ENCODE data around the gene DQX1. TPM values are rescaled to one million over a fixed set of nuclear protein-coding genes. Genes with fewer than 3 reads are reported as not detected.
A peak's percentile ranks its signal among the peaks of the same experiment; 100 is the strongest.

Gene DQX1
- total and polyA plus RNA-seq, 2 of the 8 experiments (the other 6 are each of a cell fraction or from before 2014, with no cell fraction given) = 0.76 to 1.1 TPM

- no peak overlapping the region for H2AK5ac ChIP-seq (ENCODE audit: low read depth, low read length)
- POLR2A ChIA-PET (ENCODE audit: partially characterized antibody) = interaction anchor here (0.8 to 7.3 kb wide), 17 partner anchors 9 to 90 kb away, joined by 3 to 85 read pairs (median 5); partner anchors contain the start of genes AUP1, C2orf81, DOK1 and HTRA2
- no peak overlapping the region for H2AFZ ChIP-seq (ENCODE audit: low read length)
- H4K8ac ChIP-seq (ENCODE audit: extremely low read depth, insufficient read depth, low read length) = no peak overlapping the region
- DNase-seq (ENCODE audit: low read depth in 1 of 2, low spot score in 2 of 2) (no peak), FAIRE-seq (no peak)
- no peaks in the 10 kb centered on the region for H3K9me3 ChIP-seq (ENCODE audit: insufficient read depth in 2 of 2, low read depth in 1 of 2, low read length in 1 of 2)
- H2BK20ac ChIP-seq (ENCODE audit: low read length) = no peak overlapping the region
- no peak overlapping the region for H2BK15ac ChIP-seq (ENCODE audit: low read length)
- H3K4me2 ChIP-seq (ENCODE audit: insufficient read depth in 1 of 2, low read depth in 2 of 2, low read length in 2 of 2) = peak overlapping the region; percentile 98 to 100
- H3K4ac ChIP-seq (replicated peaks; ENCODE audit: insufficient read length, low read depth, low read length) = no peak overlapping the region
- WGBS, 2 experiments (ENCODE audit: extremely low coverage in 1 of 2, insufficient coverage in 1 of 2, insufficient read length in 1 of 2, insufficient replicate concordance in 2 of 2, low coverage in 1 of 2, low lambda C conversion rate in 2 of 2, missing lambda C conversion rate in 1 of 2) = 77% methylated on average over 2 of the region's 3 CpGs; no CpG with 5 or more reads in 1 of the 2 experiments
- H4K5ac ChIP-seq (ENCODE audit: insufficient read length, low read depth, low read length) = no peak overlapping the region
- H3K23me2 ChIP-seq (ENCODE audit: low read depth, low read length) = peaks cover 9% of the 10 kb centered on the region; the same call in 1 of the 2 replicates
- H3K56ac ChIP-seq (replicated peaks; ENCODE audit: insufficient read length, low read depth, low read length) = no peak overlapping the region
- no peak overlapping the region for H3K23ac ChIP-seq (ENCODE audit: insufficient read length)
- TF ChIP-seq KDM1A (IDR thresholded peaks at IDR 0.05; ENCODE audit: borderline replicate concordance, low read length) (no peak), SRF (IDR thresholded peaks at IDR 0.05; ENCODE audit: low read depth, low read length) (no peak)
- no peak overlapping the region for H3K18ac ChIP-seq (ENCODE audit: extremely low read depth, low read length)
- peaks cover 0 to 6% (median 2%) of the 10 kb centered on the region in 4 experiments; a peak in 5 of 8 replicates for H3K36me3 ChIP-seq (ENCODE audit: control insufficient read depth in 2 of 4, insufficient read depth in 4 of 4, low read length in 3 of 4)
- H4K20me1 ChIP-seq (replicated peaks in 1 of 2; ENCODE audit: control insufficient read depth in 1 of 2, insufficient read depth in 2 of 2, low read length in 2 of 2) = peaks cover 4 to 9% of the 10 kb centered on the region in 2 experiments
- H2BK120ac ChIP-seq (replicated peaks; ENCODE audit: low read depth, low read length) = no peak overlapping the region
- H2BK5ac ChIP-seq (ENCODE audit: low read depth, low read length) = no peak overlapping the region
- no peak overlapping the region for H3K14ac ChIP-seq (ENCODE audit: insufficient read length)
- peaks cover 0 to 10% (median 4%) of the 10 kb centered on the region in 4 experiments; a peak in 4 of 7 replicates for H3K4me1 ChIP-seq (replicated peaks in 1 of 4; ENCODE audit: control insufficient read depth in 3 of 4, insufficient read depth in 4 of 4, low read length in 3 of 4)
- H3K27me3 ChIP-seq (replicated peaks in 1 of 4; ENCODE audit: control insufficient read depth in 3 of 4, extremely low read depth in 1 of 4, insufficient read depth in 3 of 4, low read length in 3 of 4) = no peaks in the 10 kb centered on the region; a peak in 1 of 7 replicates
- H3K27ac ChIP-seq (ENCODE audit: low read depth, low read length) = no peak overlapping the region
- H2BK12ac ChIP-seq (ENCODE audit: low read depth, low read length) = no peak overlapping the region
- H3K9ac ChIP-seq (replicated peaks in 1 of 4; ENCODE audit: extremely low read depth in 1 of 4, low read depth in 3 of 4, low read length in 3 of 4) = peak overlapping the region in 1 of 4 experiments; percentile 35; a peak in 2 of 7 replicates
- no peaks in the 10 kb centered on the region; the same call in 1 of the 2 replicates for H3K79me1 ChIP-seq (ENCODE audit: low read depth, low read length)
- peaks cover 0 to 9% of the 10 kb centered on the region in 2 experiments; a peak in 1 of 4 replicates for H3K79me2 ChIP-seq (ENCODE audit: control insufficient read depth in 1 of 2, insufficient read depth in 2 of 2, low read length in 2 of 2)
- CTCF ChIA-PET (ENCODE audit: partially characterized antibody) = interaction anchor here (0.6 to 8.0 kb wide), 15 partner anchors 8 to 107 kb away, joined by 3 to 73 read pairs (median 4); partner anchors contain the start of genes AUP1, HTRA2, INO80B and MOGS
- no peak overlapping the region for H4K91ac ChIP-seq (replicated peaks; ENCODE audit: insufficient read length, low read length)
- peak overlapping the region; percentile 69 to 99 (median 93); a peak in 7 of 8 replicates for H3K4me3 ChIP-seq (ENCODE audit: extremely low read depth in 1 of 4, insufficient read depth in 2 of 4, low read depth in 3 of 4, low read length in 4 of 4)
Measured at GRCh38 chr2:74481431-74481830, 44.6 kb downstream of the DQX1 start.
